ENCODE data around the gene FKBP7. TPM values are rescaled to one million over a fixed set of nuclear protein-coding genes. Genes with fewer than 3 reads are reported as not detected.

The FKBP7 gene
- total RNA-seq, 2 experiments from 2014 or later, result 2.6 to 3.6 TPM

DNA sequence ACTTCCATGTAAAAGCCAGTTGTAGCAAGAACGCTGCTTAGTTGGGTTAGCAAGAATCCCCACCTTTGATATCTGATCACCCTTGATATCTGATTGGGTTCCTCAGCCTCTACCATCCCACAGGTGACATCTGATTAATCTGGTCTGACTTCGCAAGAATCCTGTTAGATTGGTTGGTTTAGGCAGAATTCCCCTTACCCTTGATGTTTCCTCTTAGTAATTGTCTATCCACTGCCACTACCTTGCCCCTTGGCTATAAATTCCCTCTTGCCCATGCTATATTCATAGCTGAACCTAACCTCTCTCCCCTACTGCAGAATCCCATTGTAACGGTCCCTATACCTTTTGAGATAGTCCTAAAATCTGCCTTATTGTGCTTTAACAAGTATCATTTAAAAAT lies 60.5 kb downstream of the FKBP7 start:
- no peak overlapping the region for H3K27ac Mint-ChIP-seq
- no peaks in the 10 kb centered on the region for H3K27me3 Mint-ChIP-seq (ENCODE audit: low read depth)
- DNase-seq, result no peak
- peaks cover 25% of the 10 kb centered on the region for H3K36me3 Mint-ChIP-seq (ENCODE audit: low read depth)
- no peak for ATAC-seq
- peaks cover 27% of the 10 kb centered on the region for H3K4me1 Mint-ChIP-seq (ENCODE audit: low read depth)
- H3K4me3 Mint-ChIP-seq, result no peak overlapping the region
- CTCF ChIA-PET, result interaction anchor here (1.3 to 3.2 kb wide), 6 partner anchors 13 to 306 kb away, joined by 4 to 22 read pairs (median 14); partner anchors contain the start of genes PJVK, PRKRA and RBM45
- POLR2A ChIA-PET, result no interaction called here
- no peaks in the 10 kb centered on the region for H3K9me3 Mint-ChIP-seq (ENCODE audit: insufficient read depth)

DNA sequence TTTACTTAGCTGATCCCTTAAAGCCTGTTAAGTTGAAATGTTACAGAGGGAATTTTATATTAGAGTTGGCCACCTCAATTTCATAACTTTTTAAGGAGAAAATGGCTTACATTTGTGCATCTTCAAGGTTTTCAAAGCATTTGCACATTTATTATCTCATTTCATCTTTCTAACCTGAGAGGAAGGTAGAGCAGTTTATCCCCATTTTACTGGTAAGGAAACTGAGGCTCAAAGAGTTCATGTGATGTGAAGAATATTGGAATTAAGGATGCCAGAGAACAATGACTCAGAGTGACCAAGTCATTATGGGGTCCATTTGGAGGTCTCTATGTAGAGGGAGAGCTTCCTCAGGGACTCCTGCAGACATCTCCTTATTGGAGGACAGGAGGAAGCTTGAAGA lies 62.4 kb downstream of the FKBP7 start:
- Mint-ChIP-seq H3K36me3 (ENCODE audit: low read depth) (peaks cover 15% of the 10 kb centered on the region), H3K27ac (no peak overlapping the region), H3K27me3 (ENCODE audit: low read depth) (no peaks in the 10 kb centered on the region), H3K9me3 (ENCODE audit: insufficient read depth) (peaks cover 5% of the 10 kb centered on the region), H3K4me3 (no peak overlapping the region), H3K4me1 (ENCODE audit: low read depth) (peaks cover 29% of the 10 kb centered on the region)
- ChIA-PET POLR2A (interaction anchor here (3.7 kb wide), 1 partner anchor 11 kb away, joined by 55 read pairs; no protein-coding TSS in a partner anchor), CTCF (interaction anchor here (0.8 to 6.1 kb wide), 7 partner anchors 12 to 304 kb away, joined by 3 to 179 read pairs (median 36); partner anchors contain the start of genes PJVK, PRKRA and RBM45)
- DNase-seq (no peak), ATAC-seq (no peak)

DNA sequence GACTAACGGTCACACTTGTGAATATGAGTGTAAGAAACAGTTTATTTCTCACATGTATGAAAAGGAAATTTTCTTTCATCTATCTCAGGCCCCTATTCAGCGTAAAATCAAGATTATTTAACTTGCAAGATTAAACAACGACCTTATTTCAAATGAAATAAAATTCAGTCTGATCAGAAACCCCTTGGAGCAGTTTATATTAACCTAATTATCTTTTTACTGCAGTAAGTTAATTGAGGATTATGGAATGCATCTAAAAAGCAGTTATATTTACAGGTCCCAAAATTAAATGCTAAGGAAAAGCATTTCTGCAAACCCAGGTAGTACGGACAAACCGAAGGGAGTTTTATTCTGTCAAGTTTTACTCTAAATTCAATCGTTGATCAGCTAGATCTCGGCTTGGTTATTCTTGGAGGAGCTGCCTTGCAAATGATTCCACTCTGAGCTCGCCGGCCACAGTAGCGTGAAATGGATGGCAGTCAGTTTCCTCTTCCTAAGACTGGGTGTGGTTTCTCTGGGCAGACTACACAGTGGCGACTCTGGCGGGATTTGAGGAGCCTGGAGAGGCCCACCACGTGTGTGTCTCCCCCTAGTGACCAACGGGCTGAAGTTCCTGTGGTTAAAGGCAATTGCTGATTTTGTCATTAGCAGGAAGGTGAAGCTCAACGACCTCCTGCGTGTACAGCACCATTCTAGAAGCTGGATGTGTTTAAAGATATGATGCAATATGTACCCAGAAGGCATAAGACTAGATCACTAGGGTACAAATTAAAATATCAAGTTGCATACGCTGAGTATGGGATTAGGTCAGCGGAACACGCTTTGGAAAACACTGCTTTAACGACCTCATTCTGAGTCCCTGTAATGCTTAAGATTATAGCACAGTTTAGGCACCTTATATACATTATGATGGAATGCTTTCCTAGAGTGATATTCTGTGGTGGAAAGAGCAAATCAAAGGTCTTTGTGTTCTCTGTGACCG lies 63.8 kb downstream of the FKBP7 start:
- peaks cover 30% of the 10 kb centered on the region for H3K4me1 Mint-ChIP-seq (ENCODE audit: low read depth)

More for the DNA sequence above, 63.8 kb downstream of the FKBP7 start:
- peak overlapping the region; percentile 89 for H3K27ac Mint-ChIP-seq
- ChIA-PET POLR2A (interaction anchor here (0.6 to 3.7 kb wide), 10 partner anchors 10 to 302 kb away, joined by 3 to 55 read pairs (median 4); partner anchors contain the start of genes PJVK, PLEKHA3, PRKRA and RBM45), CTCF (interaction anchor here (0.6 to 6.1 kb wide), 28 partner anchors 9 to 406 kb away, joined by 3 to 179 read pairs (median 6); partner anchors contain the start of genes PJVK, PRKRA and RBM45)
- H3K36me3 Mint-ChIP-seq (ENCODE audit: low read depth), result peaks cover 11% of the 10 kb centered on the region
- DNase-seq (peak; percentile 90), ATAC-seq (peak; percentile 80)
- H3K27me3 Mint-ChIP-seq (ENCODE audit: low read depth), result peaks cover 4% of the 10 kb centered on the region
- H3K4me3 Mint-ChIP-seq, result peak overlapping the region; percentile 79
- peaks cover 5% of the 10 kb centered on the region for H3K9me3 Mint-ChIP-seq (ENCODE audit: insufficient read depth)

Other genes starting within 250 kb of the FKBP7 start
- gene PRKRA, start 27.4 kb downstream of the FKBP7 start, total RNA-seq, result 10 to 100 TPM; 41.2 to 41.8 TPM
- gene PJVK, start 27.2 kb downstream of the FKBP7 start, total RNA-seq, result under 1 TPM; 0.50 to 0.99 TPM
- gene PLEKHA3, start 1.9 kb upstream of the FKBP7 start, total RNA-seq, result 10 to 100 TPM; 22.3 to 23.1 TPM